H9 (cell line): ENCODE measurements around the gene CTNNA1. TPM values are rescaled to one million over a fixed set of nuclear protein-coding genes. Genes with fewer than 3 reads are reported as not detected.

ENCODE experiments used
- DNase-seq: peaks from one replicate; pipeline ENCODE4 v3.0.0-alpha.2; 2017
- H2AFZ ChIP-seq: one replicate; pipeline ENCODE4 v1.6.1; 2013; ENCODE audit warnings: mild to moderate bottlenecking, low read length, control low read depth, moderate library complexity
- H2AK5ac ChIP-seq: 2 replicates; pipeline ENCODE4 v1.6.1; 2013; ENCODE audit warnings: low read length, control low read depth, mixed read lengths; ENCODE audit not compliant: insufficient read length
- H2BK120ac ChIP-seq: one replicate; pipeline ENCODE4 v1.6.1; 2013; ENCODE audit warnings: low read depth, mild to moderate bottlenecking, low read length, control low read depth, inconsistent platforms; ENCODE audit not compliant: poor library complexity, severe bottlenecking
- H2BK12ac ChIP-seq: 2 replicates; pipeline ENCODE4 v1.6.1; 2013; ENCODE audit warnings: low read length, control low read depth, mixed read lengths, low read depth; ENCODE audit not compliant: insufficient read length
- H2BK15ac ChIP-seq: 2 replicates; pipeline ENCODE4 v1.6.1; 2013; ENCODE audit warnings: low read depth, low read length, control low read depth
- H2BK20ac ChIP-seq: one replicate; pipeline ENCODE4 v1.6.1; 2013; ENCODE audit warnings: low read depth, mild to moderate bottlenecking, low read length, control low read depth, inconsistent platforms; ENCODE audit not compliant: poor library complexity, severe bottlenecking
- H2BK5ac ChIP-seq: 2 replicates; pipeline ENCODE4 v1.6.1; 2013; ENCODE audit warnings: low read length, control low read depth, mixed read lengths; ENCODE audit not compliant: insufficient read length
- H3K14ac ChIP-seq: 2 replicates; pipeline ENCODE4 v1.6.1; 2013; ENCODE audit warnings: low read length, control low read depth; ENCODE audit not compliant: insufficient read depth
- H3K18ac ChIP-seq: 2 replicates; pipeline ENCODE4 v1.6.1; 2013; ENCODE audit warnings: low read depth, mild to moderate bottlenecking, mixed read lengths, low read length, control low read depth; ENCODE audit not compliant: insufficient read length
- H3K23ac ChIP-seq: 2 replicates; pipeline ENCODE4 v1.6.1; 2013; ENCODE audit warnings: low read length, control low read depth, mixed read lengths, low read depth; ENCODE audit not compliant: insufficient read length
- H3K23me2 ChIP-seq: 2 replicates; pipeline ENCODE4 v1.6.1; 2013; ENCODE audit warnings: low read depth, mild to moderate bottlenecking, mixed read lengths, low read length, control low read depth; ENCODE audit not compliant: insufficient read length, poor library complexity, severe bottlenecking
- H3K27ac ChIP-seq: 2 replicates; pipeline ENCODE4 v1.5.1; 2013; ENCODE audit warnings: low read length, control low read depth, mixed read lengths, low read depth; ENCODE audit not compliant: insufficient read length
- H3K27me3 ChIP-seq: 2 replicates; pipeline ENCODE4 v1.6.1; 2013; ENCODE audit warnings: low read length, control low read depth, inconsistent platforms; ENCODE audit not compliant: insufficient read depth
- H3K4ac ChIP-seq: 2 replicates; pipeline ENCODE4 v1.6.1; 2013; ENCODE audit warnings: low read depth, mild to moderate bottlenecking, control low read depth, inconsistent platforms, low read length, moderate library complexity
- H3K4me1 ChIP-seq: 2 replicates; pipeline ENCODE4 v1.6.1; 2013; ENCODE audit warnings: low read length, control low read depth, inconsistent platforms; ENCODE audit not compliant: insufficient read depth
- H3K4me2 ChIP-seq: 2 replicates; pipeline ENCODE4 v1.6.1; 2013; ENCODE audit warnings: low read length, control low read depth, mixed read lengths; ENCODE audit not compliant: insufficient read length, insufficient read depth
- H3K56ac ChIP-seq: 2 replicates; pipeline ENCODE4 v1.6.1; 2013; ENCODE audit warnings: low read depth, mild to moderate bottlenecking, mixed read lengths, low read length, control low read depth; ENCODE audit not compliant: insufficient read length
- H3K79me1 ChIP-seq: 2 replicates; pipeline ENCODE4 v1.6.1; 2013; ENCODE audit warnings: low read depth, mild to moderate bottlenecking, moderate library complexity, low read length, control low read depth, inconsistent platforms; ENCODE audit not compliant: insufficient read depth, poor library complexity, severe bottlenecking
- H3K79me2 ChIP-seq: 2 replicates; pipeline ENCODE4 v1.6.1; 2013; ENCODE audit warnings: low read length, control low read depth, inconsistent platforms; ENCODE audit not compliant: insufficient read depth
- H3K9ac ChIP-seq: 2 replicates; pipeline ENCODE4 v1.6.1; 2013; ENCODE audit warnings: low read length, control low read depth, mixed read lengths; ENCODE audit not compliant: insufficient read length; ENCODE audit errors: extremely low read depth
- H3K9me3 ChIP-seq: one replicate; pipeline ENCODE4 v1.6.1; 2013; ENCODE audit warnings: low read depth, low read length, inconsistent platforms; ENCODE audit not compliant: control insufficient read depth
- H3T11ph ChIP-seq: one replicate; pipeline ENCODE4 v1.6.1; 2013; ENCODE audit warnings: mild to moderate bottlenecking, low read length, control low read depth, inconsistent platforms
- H4K20me1 ChIP-seq: one replicate; pipeline ENCODE4 v1.6.1; 2013; ENCODE audit not compliant: control insufficient read depth, insufficient read length, insufficient read depth
- H4K5ac ChIP-seq: 2 replicates; pipeline ENCODE4 v1.6.1; 2013; ENCODE audit warnings: low read depth, mild to moderate bottlenecking, mixed read lengths, low read length, control low read depth; ENCODE audit not compliant: insufficient read length
- H4K8ac ChIP-seq: replicated peaks from 2 replicates; pipeline ENCODE4 v1.6.1; 2013; ENCODE audit warnings: low read length, control low read depth, mixed read lengths, low read depth; ENCODE audit not compliant: insufficient read length
- H4K91ac ChIP-seq: 2 replicates; pipeline ENCODE4 v1.6.1; 2013; ENCODE audit warnings: low read depth, mild to moderate bottlenecking, moderate library complexity, mixed read lengths, low read length, control low read depth; ENCODE audit not compliant: insufficient read length
- H3K27ac Mint-ChIP-seq, 3 experiments: 2 replicates in 2 of 3; 3 replicates in 1 of 3; pipeline ENCODE4 v1.8.0; 2020 to 2021; ENCODE audit warnings: mixed read lengths in 3 of 3, mild to moderate bottlenecking in 1 of 3, moderate library complexity in 1 of 3
- H3K27me3 Mint-ChIP-seq: 2 replicates; pipeline ENCODE4 v1.8.0; 2021; ENCODE audit warnings: low read depth, mild to moderate bottlenecking, moderate library complexity, mixed read lengths
- H3K36me3 Mint-ChIP-seq, 3 experiments: 2 replicates in 2 of 3; 3 replicates in 1 of 3; pipeline ENCODE4 v1.8.0; 2020 to 2021; ENCODE audit warnings: low read depth in 3 of 3, mixed read lengths in 3 of 3; ENCODE audit not compliant: insufficient read depth in 1 of 3
- H3K4me1 Mint-ChIP-seq, 2 experiments: 2 replicates each; pipeline ENCODE4 v1.8.0; 2020; ENCODE audit warnings: mixed read lengths in 2 of 2
- H3K4me3 Mint-ChIP-seq, 2 experiments: 2 replicates in 1 of 2; 3 replicates in 1 of 2; pipeline ENCODE4 v1.8.0; 2020 to 2021; ENCODE audit warnings: mild to moderate bottlenecking in 2 of 2, mixed read lengths in 2 of 2, moderate library complexity in 1 of 2
- H3K9me3 Mint-ChIP-seq, 2 experiments: 2 replicates in 1 of 2; 3 replicates in 1 of 2; pipeline ENCODE4 v1.8.0; 2020; ENCODE audit warnings: mild to moderate bottlenecking in 2 of 2, mixed read lengths in 2 of 2, moderate library complexity in 1 of 2
- WGBS: extraction: QIAGEN DNeasy Blood & Tissue Kit; methylation state at CpG from one replicate; pipeline ENCODE4 v1.1.7; 2013; ENCODE audit warnings: missing lambda C conversion rate, low lambda C conversion rate, mixed read lengths; ENCODE audit not compliant: insufficient read length; ENCODE audit errors: extremely low coverage; 5-methylcytosine and 5-hydroxymethylcytosine counted together
- total RNA-seq: library from RNA; stranded (reverse); gene quantifications from 2 replicates; pipeline ENCODE4 v1.2.1, GENCODE V29; 2021
- TF ChIP-seq, protein P1 (sequence below): fragments of 200-600 bp; sonication (generic); conservative IDR thresholded peaks from 3 replicates; pipeline ENCODE4 v1.8.0; 2021; ENCODE audit warnings: antibody characterized with exemption, mild to moderate bottlenecking

Gene CTNNA1
- total RNA-seq, 1 experiment from 2014 or later = 354 TPM

DNA sequence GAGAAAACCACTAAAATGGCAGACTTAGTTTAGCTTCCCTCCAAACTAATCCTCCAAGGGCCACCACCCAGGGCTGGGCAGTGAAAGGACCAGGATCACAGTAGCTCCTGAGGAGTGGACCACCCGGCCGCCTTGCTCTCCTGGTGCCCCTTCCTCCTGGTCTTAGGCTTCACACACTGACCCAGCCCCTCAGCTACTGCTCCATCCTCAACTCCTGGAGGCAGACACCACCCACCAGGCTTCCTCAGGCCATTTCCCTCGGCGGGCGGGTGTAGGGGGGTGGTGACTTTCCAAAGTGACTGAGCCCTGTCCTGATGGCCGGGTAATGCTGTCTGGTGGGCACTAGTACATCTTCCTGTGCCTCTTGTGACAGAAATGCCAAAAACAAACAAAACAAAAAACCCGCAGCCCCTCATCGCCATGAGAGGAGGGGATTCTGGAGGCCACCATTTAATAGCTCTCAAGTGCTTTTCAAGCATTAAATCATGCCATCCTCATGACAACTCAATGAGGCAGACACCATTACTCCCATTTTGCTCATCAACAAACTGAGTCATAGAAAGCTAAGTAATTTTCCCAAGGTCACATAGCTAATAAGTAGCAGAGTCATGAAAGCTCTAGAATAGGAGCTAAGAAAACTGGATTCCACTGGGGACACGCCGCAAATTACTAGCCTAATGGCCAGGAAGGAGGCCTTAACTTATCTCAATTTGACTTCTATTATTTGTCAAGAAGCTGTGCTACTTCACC, 213.2 kb downstream of the CTNNA1 start:
- H3K23me2 ChIP-seq = no peaks in the 10 kb centered on the region

More for the DNA sequence above, 213.2 kb downstream of the CTNNA1 start:
- no peak overlapping the region for H3K4me3 Mint-ChIP-seq
- no peak overlapping the region for H3K14ac ChIP-seq
- no peak overlapping the region for H4K5ac ChIP-seq
- no peak overlapping the region for H3T11ph ChIP-seq
- no peaks in the 10 kb centered on the region for H3K9me3 Mint-ChIP-seq
- no peaks in the 10 kb centered on the region for H3K27me3 ChIP-seq
- H3K56ac ChIP-seq = no peak overlapping the region
- no peak overlapping the region for H3K4ac ChIP-seq
- no peak for DNase-seq
- H3K27me3 Mint-ChIP-seq = no peaks in the 10 kb centered on the region; the same call in 1 of the 2 replicates
- no peak overlapping the region for H3K27ac Mint-ChIP-seq
- no peaks in the 10 kb centered on the region for H3K79me2 ChIP-seq
- no peak overlapping the region for H2AFZ ChIP-seq
- H3K4me2 ChIP-seq = no peak overlapping the region
- H2BK5ac ChIP-seq = no peak overlapping the region
- no peak overlapping the region for H2BK20ac ChIP-seq
- no peak overlapping the region for H3K23ac ChIP-seq
- no peak overlapping the region for H3K27ac ChIP-seq
- H2AK5ac ChIP-seq = no peak overlapping the region
- H4K8ac ChIP-seq = no peak overlapping the region
- H3K36me3 Mint-ChIP-seq = no peaks in the 10 kb centered on the region
- H3K9me3 ChIP-seq = no peaks in the 10 kb centered on the region
- no peak overlapping the region for H2BK120ac ChIP-seq
- H3K18ac ChIP-seq = no peak overlapping the region
- peaks cover 36 to 61% of the 10 kb centered on the region in 2 experiments for H3K4me1 Mint-ChIP-seq
- peaks cover 5% of the 10 kb centered on the region; the same call in 1 of the 2 replicates for H3K4me1 ChIP-seq
- H3K79me1 ChIP-seq = no peaks in the 10 kb centered on the region
- no peaks in the 10 kb centered on the region for H4K20me1 ChIP-seq
- no peak overlapping the region for H3K9ac ChIP-seq
- TF ChIP-seq, protein P1, sequence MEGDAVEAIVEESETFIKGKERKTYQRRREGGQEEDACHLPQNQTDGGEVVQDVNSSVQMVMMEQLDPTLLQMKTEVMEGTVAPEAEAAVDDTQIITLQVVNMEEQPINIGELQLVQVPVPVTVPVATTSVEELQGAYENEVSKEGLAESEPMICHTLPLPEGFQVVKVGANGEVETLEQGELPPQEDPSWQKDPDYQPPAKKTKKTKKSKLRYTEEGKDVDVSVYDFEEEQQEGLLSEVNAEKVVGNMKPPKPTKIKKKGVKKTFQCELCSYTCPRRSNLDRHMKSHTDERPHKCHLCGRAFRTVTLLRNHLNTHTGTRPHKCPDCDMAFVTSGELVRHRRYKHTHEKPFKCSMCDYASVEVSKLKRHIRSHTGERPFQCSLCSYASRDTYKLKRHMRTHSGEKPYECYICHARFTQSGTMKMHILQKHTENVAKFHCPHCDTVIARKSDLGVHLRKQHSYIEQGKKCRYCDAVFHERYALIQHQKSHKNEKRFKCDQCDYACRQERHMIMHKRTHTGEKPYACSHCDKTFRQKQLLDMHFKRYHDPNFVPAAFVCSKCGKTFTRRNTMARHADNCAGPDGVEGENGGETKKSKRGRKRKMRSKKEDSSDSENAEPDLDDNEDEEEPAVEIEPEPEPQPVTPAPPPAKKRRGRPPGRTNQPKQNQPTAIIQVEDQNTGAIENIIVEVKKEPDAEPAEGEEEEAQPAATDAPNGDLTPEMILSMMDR = no peak
- no peak overlapping the region for H4K91ac ChIP-seq
- WGBS = no CpG with 5 or more reads among the region's 10 CpGs
- no peak overlapping the region for H2BK15ac ChIP-seq
- H2BK12ac ChIP-seq = no peak overlapping the region
